BLaER1 (cell line): ENCODE results near the gene LYG2.
"Not testable (repeated sequence)": the region's sequence is repeated elsewhere in the genome, so short reads cannot be mapped to it uniquely, and the experiment has no call there.

ENCODE experiments used
- H3K27ac ChIP-seq: shearing (Covaris generic); formaldehyde crosslinking; 2 replicates; pipeline ENCODE4 v1.8.1; 2022
- H3K27me3 ChIP-seq: shearing (Covaris generic); formaldehyde crosslinking; 2 replicates; pipeline ENCODE4 v1.8.1; 2022
- H3K36me3 ChIP-seq: shearing (Covaris generic); formaldehyde crosslinking; 2 replicates; pipeline ENCODE4 v1.8.1; 2022
- H3K4me1 ChIP-seq: shearing (Covaris generic); formaldehyde crosslinking; 2 replicates; pipeline ENCODE4 v1.8.1; 2022
- H3K4me2 ChIP-seq: shearing (Covaris generic); formaldehyde crosslinking; 2 replicates; pipeline ENCODE4 v1.8.1; 2022
- H3K4me3 ChIP-seq: shearing (Covaris generic); formaldehyde crosslinking; 2 replicates; pipeline ENCODE4 v1.8.1; 2022
- H3K9ac ChIP-seq: shearing (Covaris generic); formaldehyde crosslinking; 2 replicates; pipeline ENCODE4 v1.8.1; 2022
- H3K9me3 ChIP-seq: shearing (Covaris generic); formaldehyde crosslinking; 2 replicates; pipeline ENCODE4 v1.8.1; 2022
- H4K20me1 ChIP-seq: shearing (Covaris generic); formaldehyde crosslinking; 2 replicates; pipeline ENCODE4 v1.8.1; 2022
- Cebpa-rat ChIP-seq: shearing (Covaris generic); IDR thresholded peaks from 2 replicates; pipeline ENCODE4 v1.8.1; 2022

LYG2 gene, protein sequence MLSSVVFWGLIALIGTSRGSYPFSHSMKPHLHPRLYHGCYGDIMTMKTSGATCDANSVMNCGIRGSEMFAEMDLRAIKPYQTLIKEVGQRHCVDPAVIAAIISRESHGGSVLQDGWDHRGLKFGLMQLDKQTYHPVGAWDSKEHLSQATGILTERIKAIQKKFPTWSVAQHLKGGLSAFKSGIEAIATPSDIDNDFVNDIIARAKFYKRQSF

DNA sequence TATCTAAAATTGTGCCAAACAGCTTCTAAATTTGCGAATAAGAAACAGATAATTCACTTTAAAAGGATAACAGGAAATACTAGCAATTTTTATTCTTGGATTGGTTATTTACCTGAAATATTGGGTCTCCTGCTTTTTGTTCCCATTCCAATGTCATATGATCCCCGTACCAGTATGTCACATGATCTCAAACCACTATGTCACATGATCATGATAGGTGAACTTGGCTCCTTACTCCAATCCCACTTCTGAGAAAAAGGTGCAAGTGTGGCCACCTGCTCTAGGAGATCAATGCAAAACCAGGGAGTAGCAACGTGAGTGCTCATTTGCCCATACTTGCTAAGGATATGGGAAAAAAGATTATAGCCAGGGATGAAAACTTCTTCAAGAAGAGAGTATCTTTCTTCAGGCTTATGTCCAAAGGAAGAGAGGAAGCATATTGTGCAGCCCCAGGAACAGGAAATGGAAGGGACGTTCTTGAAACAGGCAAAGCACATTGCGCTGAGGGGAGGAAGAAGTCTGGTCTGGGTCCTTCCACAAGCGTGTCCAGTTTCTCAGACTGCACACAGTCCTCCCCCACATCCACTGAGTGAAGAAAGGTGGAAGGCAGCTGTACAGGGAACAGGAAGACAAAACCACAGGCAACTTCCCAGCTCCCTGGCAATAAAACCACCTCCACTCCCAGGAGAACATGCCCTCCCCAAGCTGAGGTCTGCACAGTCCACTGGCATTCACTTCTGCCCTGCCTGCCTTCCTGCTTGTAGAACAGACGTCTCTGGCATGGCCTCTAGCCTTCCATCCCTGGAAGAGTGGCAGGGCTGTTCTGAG lies at the start of gene LYG2:
Gene LYG2 (minus strand): TSS at position 176 of the 828 bp plus-strand sequence. CDS start 1,406 bp downstream, outside the sequence.
- no peak for TF ChIP-seq Cebpa-rat
- H3K9ac ChIP-seq = no peak within 1 kb of the TSS
- no peaks in the 10 kb centered on the region for H4K20me1 ChIP-seq
- H3K4me3 ChIP-seq = no peak within 1 kb of the TSS
- peak within 1 kb of the TSS; percentile 55 for H3K4me2 ChIP-seq
- H3K9me3 ChIP-seq = no peaks in the 10 kb centered on the region
- H3K36me3 ChIP-seq = no peaks in the 10 kb centered on the region
- H3K27ac ChIP-seq = no peak within 1 kb of the TSS
- peaks cover 14% of the 10 kb centered on the region for H3K4me1 ChIP-seq
- H3K27me3 ChIP-seq = no peaks in the 10 kb centered on the region

DNA sequence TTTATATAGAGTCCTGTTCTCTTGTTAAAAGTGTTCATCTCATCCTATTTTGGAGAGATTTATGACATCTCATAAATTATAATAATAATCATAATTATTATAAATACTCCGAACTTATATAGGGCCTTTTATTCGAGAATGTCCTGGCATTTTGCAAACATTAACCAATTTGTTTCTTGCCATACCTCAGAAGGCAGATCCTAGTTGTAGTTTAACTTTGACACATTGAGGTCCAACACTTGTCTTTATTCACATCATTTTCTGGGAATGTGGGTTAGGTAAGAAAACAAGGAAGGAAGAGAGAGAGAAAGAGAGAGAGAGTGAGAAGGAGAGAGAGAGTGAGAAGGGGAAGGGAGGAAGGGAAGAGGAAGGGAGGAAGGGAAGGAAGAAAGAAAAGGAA lies 45.6 kb upstream of the LYG2 start, which contains the start of gene LYG1:
Gene LYG1 (minus strand): TSS at position 101 of the 400 bp plus-strand sequence. CDS start 5,527 bp downstream, outside the sequence.
- not testable (repeated sequence) for H4K20me1 ChIP-seq, H3K4me3 ChIP-seq, H3K9me3 ChIP-seq, H3K4me2 ChIP-seq, H3K27me3 ChIP-seq, H3K9ac ChIP-seq, H3K27ac ChIP-seq, H3K4me1 ChIP-seq
- peaks cover 52% of the 10 kb centered on the region for H3K36me3 ChIP-seq

- H3K36me3 ChIP-seq = peaks cover 40% of the 10 kb centered on the region
- H3K27ac ChIP-seq = no peak overlapping the region
- H3K4me1 ChIP-seq = no peaks in the 10 kb centered on the region
- H3K4me2 ChIP-seq = no peak overlapping the region
- no peaks in the 10 kb centered on the region for H4K20me1 ChIP-seq
- no peak overlapping the region for H3K4me3 ChIP-seq
- TF ChIP-seq Cebpa-rat = no peak
- no peak overlapping the region for H3K9ac ChIP-seq
- no peaks in the 10 kb centered on the region for H3K27me3 ChIP-seq
- no peaks in the 10 kb centered on the region; the same call in 1 of the 2 replicates for H3K9me3 ChIP-seq
Measured at GRCh38 chr2:99299580-99299979, 44.1 kb upstream of the LYG2 start.

GRCh38 chr2:99297994-99298393 lies 42.5 kb upstream of the LYG2 start:
- Histone ChIP-seq H3K27ac (no peak overlapping the region), H3K36me3 (peaks cover 28% of the 10 kb centered on the region), H3K4me3 (no peak overlapping the region), H3K4me2 (no peak overlapping the region), H3K9me3 (no peaks in the 10 kb centered on the region; the same call in 1 of the 2 replicates), H3K27me3 (no peaks in the 10 kb centered on the region), H3K4me1 (no peaks in the 10 kb centered on the region), H3K9ac (no peak overlapping the region), H4K20me1 (no peaks in the 10 kb centered on the region)
- no peak for TF ChIP-seq Cebpa-rat

GRCh38 chr2:99285526-99285925 lies 30.1 kb upstream of the LYG2 start:
- no peaks in the 10 kb centered on the region for H3K27me3 ChIP-seq
- no peaks in the 10 kb centered on the region for H4K20me1 ChIP-seq
- peaks cover 70% of the 10 kb centered on the region for H3K36me3 ChIP-seq
- no peak overlapping the region for H3K4me3 ChIP-seq
- H3K4me2 ChIP-seq = no peak overlapping the region
- H3K9ac ChIP-seq = no peak overlapping the region
- TF ChIP-seq Cebpa-rat = no peak
- H3K9me3 ChIP-seq = peaks cover 16% of the 10 kb centered on the region
- H3K4me1 ChIP-seq = no peaks in the 10 kb centered on the region
- no peak overlapping the region for H3K27ac ChIP-seq

DNA sequence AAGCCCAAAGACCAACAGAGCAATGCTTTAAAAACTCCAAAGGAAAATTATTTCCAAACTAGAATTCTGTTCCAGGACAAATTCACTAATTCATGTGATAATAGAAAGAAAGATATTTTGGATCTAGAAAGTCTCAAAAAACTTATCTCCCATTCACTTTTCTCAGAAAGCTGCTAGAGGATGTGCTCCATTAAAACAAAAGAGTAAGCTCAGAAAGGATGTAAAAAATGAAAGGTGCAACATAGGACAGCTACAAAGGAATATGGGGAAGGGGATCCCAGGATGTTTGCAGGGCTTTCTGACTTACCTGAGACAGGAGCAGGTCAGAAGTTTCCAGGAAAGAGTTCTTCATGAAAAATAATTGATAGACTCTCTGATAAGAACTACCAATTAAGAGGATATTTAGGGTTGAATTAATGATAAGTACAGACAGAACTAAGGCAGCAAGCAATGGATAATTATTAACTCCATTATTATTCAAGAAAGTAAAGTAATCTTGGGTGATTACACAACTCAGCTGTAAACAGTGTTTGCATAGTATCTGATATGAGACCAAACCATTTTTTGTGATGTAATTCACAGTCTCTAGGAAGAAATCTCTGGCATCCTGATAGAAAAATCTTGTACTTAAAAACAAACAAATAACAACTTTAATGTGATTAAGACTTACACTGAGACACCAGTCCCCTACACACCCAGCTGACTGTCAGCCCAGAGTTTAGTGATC lies 24.7 kb upstream of the LYG2 start:
- TF ChIP-seq Cebpa-rat = no peak
- H3K9ac ChIP-seq = no peak overlapping the region
- H3K4me2 ChIP-seq = no peak overlapping the region
- no peaks in the 10 kb centered on the region for H3K4me1 ChIP-seq
- H3K36me3 ChIP-seq = peaks cover 73% of the 10 kb centered on the region
- no peak overlapping the region for H3K4me3 ChIP-seq
- H3K9me3 ChIP-seq = peaks cover 40% of the 10 kb centered on the region
- no peaks in the 10 kb centered on the region for H4K20me1 ChIP-seq
- no peaks in the 10 kb centered on the region for H3K27me3 ChIP-seq
- no peak overlapping the region for H3K27ac ChIP-seq

GRCh38 chr2:99278793-99279291 lies 23.4 kb upstream of the LYG2 start:
- Histone ChIP-seq H3K27me3 (no peaks in the 10 kb centered on the region), H3K9ac (no peak overlapping the region), H3K9me3 (peaks cover 34% of the 10 kb centered on the region), H4K20me1 (no peaks in the 10 kb centered on the region), H3K4me1 (no peaks in the 10 kb centered on the region), H3K4me3 (no peak overlapping the region), H3K27ac (no peak overlapping the region), H3K4me2 (no peak overlapping the region), H3K36me3 (peaks cover 60% of the 10 kb centered on the region)
- no peak for TF ChIP-seq Cebpa-rat

DNA sequence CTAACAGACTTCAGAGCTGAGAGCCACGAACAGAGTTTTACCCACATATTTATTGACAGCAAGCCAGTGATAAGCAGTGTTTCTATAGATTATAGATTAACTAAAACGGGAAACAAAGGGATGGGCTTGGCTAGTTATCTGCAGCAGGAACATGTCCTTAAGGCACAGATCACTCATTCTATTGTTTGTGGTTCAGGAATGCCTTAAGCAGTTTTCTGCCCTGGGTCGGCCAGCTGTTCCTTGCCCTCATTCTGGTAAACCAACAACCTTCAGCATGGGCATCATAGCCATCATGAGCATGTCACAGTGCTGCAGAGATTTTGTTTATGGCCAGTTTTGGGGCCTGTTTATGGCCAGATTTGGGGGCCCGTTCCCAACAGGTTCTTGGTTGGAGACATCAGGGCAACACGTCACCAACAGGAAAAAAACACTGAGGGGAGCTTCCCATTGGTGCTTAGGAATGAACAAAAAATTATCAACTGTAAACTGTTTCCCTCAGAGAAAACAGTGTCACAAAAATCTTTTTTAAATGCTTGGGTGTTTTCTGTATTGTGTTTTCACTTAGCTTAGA lies 22.8 kb upstream of the LYG2 start:
- H3K4me3 ChIP-seq, H4K20me1 ChIP-seq, H3K27ac ChIP-seq, H3K27me3 ChIP-seq, H3K9ac ChIP-seq, H3K4me2 ChIP-seq, H3K4me1 ChIP-seq: not testable (repeated sequence)
- H3K9me3 ChIP-seq = peaks cover 28% of the 10 kb centered on the region
- peaks cover 55% of the 10 kb centered on the region for H3K36me3 ChIP-seq

DNA sequence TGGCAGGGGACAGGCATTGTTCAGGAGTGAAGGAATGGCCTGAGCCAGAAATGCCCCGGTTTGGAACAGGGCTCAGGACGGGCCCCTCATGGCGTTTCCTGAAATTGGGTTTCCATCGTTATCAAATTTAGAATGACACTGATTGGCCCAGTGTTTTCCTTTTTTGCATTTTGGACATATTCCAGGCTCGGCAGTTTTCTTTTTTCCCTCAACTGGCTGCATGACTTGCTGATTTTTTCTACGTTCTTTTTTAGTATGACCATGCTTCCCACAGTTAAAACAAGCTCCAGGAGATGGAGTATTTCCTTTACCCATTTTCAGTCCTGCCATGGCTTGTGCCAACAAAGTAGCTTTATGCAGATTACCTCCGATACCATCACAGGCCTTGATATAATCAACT lies 20.4 kb upstream of the LYG2 start:
- H3K27me3 ChIP-seq = no peaks in the 10 kb centered on the region
- H3K9me3 ChIP-seq = peaks cover 39% of the 10 kb centered on the region
- H3K4me3 ChIP-seq = no peak overlapping the region
- no peaks in the 10 kb centered on the region for H4K20me1 ChIP-seq
- no peaks in the 10 kb centered on the region for H3K4me1 ChIP-seq
- TF ChIP-seq Cebpa-rat = no peak
- no peak overlapping the region for H3K9ac ChIP-seq
- peaks cover 37% of the 10 kb centered on the region; the same call in 1 of the 2 replicates for H3K36me3 ChIP-seq
- H3K4me2 ChIP-seq = no peak overlapping the region
- no peak overlapping the region for H3K27ac ChIP-seq
